HCT116 (cell line): ENCODE results near the gene GPR101. TPM values are rescaled to one million over a fixed set of nuclear protein-coding genes. Genes with fewer than 3 reads are reported as not detected.

Experiments used
- ATAC-seq: fragments of 200-7000 bp; cut with Tn5 transposase; 2 replicates; pipeline ENCODE4 v1.9.1; 2020; ENCODE audit warnings: mild to moderate bottlenecking, moderate library complexity
- BruUV-seq: library from RNA; stranded (reverse); fragments of 400-500 nt; replicated peaks from 2 replicates; lab custom pipeline; 2021; lab: Mats Ljungman, UMichigan
- CTCF ChIA-PET: fragments of 300-600 bp; sonication (Branson Sonifier 250); formaldehyde crosslinking; loops from one replicate; lab custom pipeline; 2021; ENCODE audit warnings: antibody characterized with exemption; lab: Charles Lee
- POLR2A ChIA-PET: fragments of 300-600, 350-600 bp; sonication (Branson Sonifier 250); formaldehyde crosslinking; loops from one replicate; lab custom pipeline; 2021; ENCODE audit warnings: antibody characterized with exemption; lab: Charles Lee
- RAD21 ChIA-PET, 2 experiments: fragments of 300-600 bp; sonication (Branson Sonifier 250); formaldehyde crosslinking; loops; one replicate each; lab custom pipeline; 2023; ENCODE audit warnings: low total read pairs in 2 of 2; ENCODE audit not compliant: uncharacterized antibody in 2 of 2, unreplicated experiment in 2 of 2, low non-redundant PET in 1 of 2; lab: Charles Lee
- DNase-seq: peaks from one replicate; pipeline ENCODE4 v3.0.0-alpha.2; 2010; ENCODE audit warnings: low read depth, low spot score
- H2AFZ ChIP-seq: fragments of 200-600 bp; shearing (Covaris generic), sonication (generic); 2 replicates; pipeline ENCODE4 v1.6.1; 2017; ENCODE audit warnings: low read depth, mixed run types, mixed read lengths, antibody characterized with exemption, low read length; ENCODE audit not compliant: poor library complexity, severe bottlenecking
- H3K27ac ChIP-seq: 2 replicates; pipeline ENCODE4 v1.5.1; 2012; ENCODE audit warnings: low read depth, low read length
- H3K27me3 ChIP-seq: fragments of 200-600 bp; sonication (generic); 2 replicates; pipeline ENCODE4 v1.6.1; 2016; ENCODE audit warnings: mixed run types, low read length, mixed read lengths; ENCODE audit not compliant: insufficient read depth
- H3K36me3 ChIP-seq, 2 experiments: fragments of 200-500 bp in 1 of 2; fragments of 200-600 bp in 1 of 2; sonication (Bioruptor generic) in 1 of 2; sonication (generic) in 1 of 2; 2 replicates each; pipeline versions ENCODE4 v1.5.1 to v1.6.1; 2014 to 2016; ENCODE audit warnings: low read length in 2 of 2, inconsistent platforms in 1 of 2, mixed read lengths in 1 of 2, mixed run types in 1 of 2; ENCODE audit not compliant: insufficient read depth in 2 of 2, control insufficient read depth in 1 of 2
- H3K4me1 ChIP-seq, 2 experiments: fragments of 200-600 bp in 1 of 2; sonication (generic) in 1 of 2; 2 replicates each; pipeline versions ENCODE4 v1.5.1 to v1.6.1; 2012 to 2017; ENCODE audit warnings: low read length in 2 of 2, inconsistent platforms in 1 of 2, mild to moderate bottlenecking in 1 of 2, mixed read lengths in 1 of 2, mixed run types in 1 of 2, moderate library complexity in 1 of 2; ENCODE audit not compliant: insufficient read depth in 2 of 2, control insufficient read depth in 1 of 2
- H3K4me2 ChIP-seq: fragments of 200-600 bp; sonication (generic); 2 replicates; pipeline ENCODE4 v1.6.1; 2017; ENCODE audit warnings: mixed run types, low read length, mixed read lengths
- H3K4me3 ChIP-seq, 2 experiments: fragments of 200-600 bp in 1 of 2; sonication (generic) in 1 of 2; replicated peaks in 1 of 2; 2 replicates each; pipeline ENCODE4 v1.5.1; 2011 to 2016; ENCODE audit warnings: low read length in 2 of 2, control low read depth in 1 of 2, low read depth in 1 of 2, mild to moderate bottlenecking in 1 of 2, mixed read lengths in 1 of 2, mixed run types in 1 of 2
- H3K79me2 ChIP-seq: fragments of 200-600 bp; sonication (generic); 2 replicates; pipeline ENCODE4 v1.6.1; 2017; ENCODE audit warnings: mild to moderate bottlenecking, mixed run types, low read length, moderate library complexity, mixed read lengths; ENCODE audit not compliant: insufficient read depth
- H3K9ac ChIP-seq: fragments of 200-600 bp; sonication (generic); 2 replicates; pipeline ENCODE4 v1.6.1; 2016; ENCODE audit warnings: low read length, mixed read lengths
- H3K9me2 ChIP-seq: fragments of 200-600 bp; sonication (generic), shearing (Covaris generic); 2 replicates; pipeline ENCODE4 v1.6.1; 2017; ENCODE audit warnings: mixed run types, mild to moderate bottlenecking, moderate library complexity; ENCODE audit not compliant: insufficient read depth
- H3K9me3 ChIP-seq, 2 experiments: fragments of 200-500 bp in 1 of 2; fragments of 200-600 bp in 1 of 2; sonication (Bioruptor generic) in 1 of 2; sonication (generic) in 1 of 2; 2 replicates each; pipeline ENCODE4 v1.6.1; 2014 to 2017; ENCODE audit warnings: low read length in 2 of 2, mixed read lengths in 2 of 2, inconsistent platforms in 1 of 2, low read depth in 1 of 2, mild to moderate bottlenecking in 1 of 2, mixed run types in 1 of 2, moderate library complexity in 1 of 2; ENCODE audit not compliant: control insufficient read depth in 1 of 2, insufficient read depth in 1 of 2
- H4K20me1 ChIP-seq: fragments of 200-600 bp; sonication (generic), shearing (Covaris generic); 2 replicates; pipeline ENCODE4 v1.6.1; 2017; ENCODE audit warnings: mixed run types, mild to moderate bottlenecking, moderate library complexity; ENCODE audit not compliant: insufficient read depth
- ATF3 ChIP-seq: IDR thresholded peaks from 2 replicates; pipeline ENCODE4 v1.6.1; 2012
- CEBPB ChIP-seq: IDR thresholded peaks from 2 replicates; pipeline ENCODE4 v1.6.1; 2012; ENCODE audit warnings: low read depth
- CTCF ChIP-seq, 3 experiments: fragments of 200-600 bp in 1 of 3; sonication (generic) in 1 of 3; IDR thresholded peaks in 2 of 3; conservative IDR thresholded peaks in 1 of 3; 2 replicates each; pipeline ENCODE4 v1.5.1; 2012 to 2017; ENCODE audit warnings: low read depth in 2 of 3, low read length in 2 of 3, antibody characterized with exemption in 1 of 3, borderline replicate concordance in 1 of 3, control low read depth in 1 of 3, mild to moderate bottlenecking in 1 of 3, mixed read lengths in 1 of 3, mixed run types in 1 of 3, moderate library complexity in 1 of 3; ENCODE audit not compliant: insufficient read depth in 1 of 3
- ELF1 ChIP-seq: IDR thresholded peaks from 2 replicates; pipeline ENCODE4 v1.6.1; 2012; ENCODE audit warnings: low read depth, borderline replicate concordance
- EZH2phosphoT487 ChIP-seq: fragments of 200-600 bp; IDR thresholded peaks from 2 replicates; pipeline ENCODE4 v1.6.1; 2018; ENCODE audit warnings: antibody characterized with exemption, borderline replicate concordance
- JUND ChIP-seq: IDR thresholded peaks from 2 replicates; pipeline ENCODE4 v1.6.1; 2012
- MAX ChIP-seq: IDR thresholded peaks from 2 replicates; pipeline ENCODE4 v1.6.1; 2012
- POLR2A ChIP-seq: IDR thresholded peaks from 2 replicates; pipeline ENCODE4 v1.7.0; 2011; ENCODE audit warnings: borderline replicate concordance; ENCODE audit not compliant: insufficient read depth, insufficient read length; ENCODE audit errors: extremely low read depth
- REST ChIP-seq: IDR thresholded peaks from 2 replicates; pipeline ENCODE4 v1.6.1; 2012; ENCODE audit warnings: low read depth
- SP1 ChIP-seq: IDR thresholded peaks from 2 replicates; pipeline ENCODE4 v1.6.1; 2012; ENCODE audit warnings: low read depth
- ZBTB33 ChIP-seq: IDR thresholded peaks from 2 replicates; pipeline ENCODE4 v1.6.1; 2011; ENCODE audit warnings: mild to moderate bottlenecking, low read length, moderate library complexity; ENCODE audit not compliant: insufficient replicate concordance; ENCODE audit errors: extremely low read depth
- ZNF274 ChIP-seq: fragments of 200-500 bp; sonication (Bioruptor generic); IDR thresholded peaks from 2 replicates; pipeline ENCODE4 v1.6.1; 2014; ENCODE audit warnings: mild to moderate bottlenecking, low read depth, low read length, inconsistent platforms
- intact Hi-C: fragments of 100-400 bp; cut with micrococcal nuclease; formaldehyde crosslinking; loops from 2 replicates; pipeline ENCODE4 v1.10.0; 2022
- total RNA-seq: library from RNA; stranded (reverse); gene quantifications from one replicate; pipeline ENCODE4 v1.2.1, GENCODE V29; 2021; ENCODE audit not compliant: unreplicated experiment

GPR101 gene
- total RNA-seq, 1 experiment from 2014 or later, result not detected

- intact Hi-C loops, result no loop called here
- no peaks in the 10 kb centered on the region for H3K79me2 ChIP-seq
- no peak overlapping the region for H3K4me2 ChIP-seq
- no peaks in the 10 kb centered on the region for H3K4me1 ChIP-seq
- TF ChIP-seq CEBPB (no peak), SP1 (no peak), POLR2A (no peak), REST (no peak), ZNF274 (no peak), ELF1 (no peak), CTCF (IDR thresholded peaks at IDR 0.05 in 2 of 3, conservative IDR thresholded peaks at IDR 0.05 in 1 of 3; ENCODE audit: borderline replicate concordance in 1 of 3, insufficient read depth in 1 of 3, low read depth in 2 of 3, low read length in 2 of 3) (no peak), JUND (no peak), ATF3 (no peak), EZH2phosphoT487 (no peak), MAX (no peak), ZBTB33 (no peak)
- H3K9ac ChIP-seq, result no peak overlapping the region
- H3K4me3 ChIP-seq, result no peak overlapping the region
- H3K27me3 ChIP-seq, result no peaks in the 10 kb centered on the region
- DNase-seq, result no peak
- no peak for ATAC-seq
- BruUV-seq, result no TSS peak
- RAD21 ChIA-PET, result no interaction called here
- H3K27ac ChIP-seq, result no peak overlapping the region
- CTCF ChIA-PET, result no interaction called here
- H4K20me1 ChIP-seq, result no peaks in the 10 kb centered on the region
- POLR2A ChIA-PET, result no interaction called here
- H3K9me2 ChIP-seq, result no peaks in the 10 kb centered on the region
- no peaks in the 10 kb centered on the region for H3K9me3 ChIP-seq
- no peaks in the 10 kb centered on the region for H3K36me3 ChIP-seq
- H2AFZ ChIP-seq, result no peak overlapping the region
Measured at GRCh38 chrX:136999024-136999423, 34.8 kb downstream of the GPR101 start.
